HG03520 (cell line): ENCODE results near the gene BCL2.

Experiments used
- ATAC-seq: cut with Tn5 transposase; IDR thresholded peaks from one replicate; pipeline ENCODE4 v1.9.1; 2021; ENCODE audit warnings: mild to moderate bottlenecking, moderate library complexity; ENCODE audit not compliant: unreplicated experiment

Gene BCL2

DNA sequence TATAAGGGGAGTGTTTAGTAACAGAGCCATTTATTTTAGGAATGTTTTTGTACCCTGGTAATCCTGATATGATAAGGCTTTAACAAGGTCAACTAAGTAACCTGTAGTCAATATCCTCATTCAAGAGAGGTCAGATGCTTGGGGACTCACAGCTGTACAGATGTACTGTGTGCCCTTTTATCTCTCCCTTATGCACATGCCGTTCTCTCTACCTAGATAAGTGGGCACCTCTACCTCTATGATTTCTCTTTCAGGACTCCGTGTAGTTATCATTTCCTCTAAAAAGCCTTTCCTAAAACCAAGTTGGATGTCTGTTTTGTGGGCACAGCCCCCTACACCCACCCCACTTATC is 132.4 kb downstream of the BCL2 start:
- no peak for ATAC-seq

GRCh38 chr18:63186520-63187222 is 132.9 kb downstream of the BCL2 start:
- no peak for ATAC-seq

GRCh38 chr18:63185984-63186383 is 133.6 kb downstream of the BCL2 start:
- ATAC-seq = no peak

- ATAC-seq = no peak
These were observed 135.4 kb downstream of the BCL2 start for GRCh38 chr18:63183952-63184770.

- ATAC-seq = no peak
These were observed 136.2 kb downstream of the BCL2 start for GRCh38 chr18:63183378-63183777.

GRCh38 chr18:63182861-63183260 is 136.7 kb downstream of the BCL2 start:
- no peak for ATAC-seq

- ATAC-seq = no peak
These were observed 137.2 kb downstream of the BCL2 start for GRCh38 chr18:63182310-63182772.

DNA sequence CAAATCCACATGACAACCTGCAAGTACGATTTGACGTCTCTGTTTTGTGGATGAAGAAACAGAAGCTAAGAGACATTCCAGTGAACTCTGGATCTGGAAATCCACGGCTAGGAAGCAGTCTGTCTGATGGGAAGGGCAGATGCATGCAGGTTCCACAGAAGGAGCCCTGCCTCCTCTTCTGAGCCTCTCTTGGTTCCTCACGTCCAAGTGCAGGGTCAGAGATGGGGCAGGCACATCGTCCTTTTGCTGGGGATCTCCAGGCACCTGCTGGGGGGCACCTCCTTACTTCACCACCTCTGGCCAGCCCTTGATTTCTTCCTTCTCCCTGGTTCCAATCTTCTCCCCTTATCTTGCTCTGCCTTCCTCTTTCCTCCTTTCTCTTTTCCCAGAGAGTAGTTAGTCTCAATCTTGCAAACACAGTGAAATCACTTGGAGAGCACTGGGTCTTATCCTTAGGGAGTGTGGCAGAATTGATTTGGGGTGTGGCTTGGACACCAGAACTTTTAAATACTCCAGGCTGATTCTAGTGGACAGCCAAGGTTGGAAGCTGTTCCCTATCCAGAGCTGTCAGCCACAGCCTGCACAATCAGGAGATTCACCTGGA is 137.8 kb downstream of the BCL2 start:
- ATAC-seq = no peak

DNA sequence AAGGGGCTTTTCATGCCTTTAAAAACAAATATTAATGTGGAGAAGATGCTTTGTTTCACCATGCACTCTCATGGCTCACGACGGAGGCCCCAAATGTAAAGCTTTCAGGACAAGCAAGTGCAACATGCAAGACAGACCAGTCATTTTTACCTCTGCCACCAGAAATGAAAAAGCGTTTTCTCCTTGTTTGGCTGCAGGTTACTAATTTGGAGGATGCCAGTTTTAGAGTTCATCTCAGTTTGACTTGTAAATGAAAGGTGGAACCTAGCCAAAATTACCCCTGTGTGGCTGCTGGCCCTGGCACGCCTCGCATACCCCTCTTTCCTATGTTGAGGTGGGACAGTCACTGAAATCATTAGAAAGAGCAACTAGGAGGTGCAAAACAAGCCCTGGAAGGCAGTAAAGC is 138.6 kb downstream of the BCL2 start:
- peak; percentile 48 for ATAC-seq

DNA sequence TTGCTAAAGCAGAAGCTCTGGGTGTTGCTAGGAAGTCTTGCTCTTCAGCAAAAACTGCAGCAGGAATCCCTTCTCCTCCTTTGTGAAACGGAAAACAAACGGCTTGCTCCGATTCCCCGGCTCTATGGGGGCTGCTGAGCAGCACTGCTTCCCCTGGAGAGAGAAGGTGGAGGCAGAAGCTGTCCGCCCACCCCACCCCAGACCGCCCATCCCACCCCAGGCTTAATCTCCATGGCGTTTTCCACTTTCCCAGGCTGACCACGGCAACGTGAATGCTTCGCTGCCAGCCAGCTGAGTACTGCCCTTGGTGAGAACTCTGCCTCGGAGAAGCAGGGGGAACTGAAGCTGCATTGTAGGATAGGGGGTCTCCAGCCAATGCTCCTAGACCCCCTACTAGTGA is 139.2 kb downstream of the BCL2 start:
- ATAC-seq = no peak

DNA sequence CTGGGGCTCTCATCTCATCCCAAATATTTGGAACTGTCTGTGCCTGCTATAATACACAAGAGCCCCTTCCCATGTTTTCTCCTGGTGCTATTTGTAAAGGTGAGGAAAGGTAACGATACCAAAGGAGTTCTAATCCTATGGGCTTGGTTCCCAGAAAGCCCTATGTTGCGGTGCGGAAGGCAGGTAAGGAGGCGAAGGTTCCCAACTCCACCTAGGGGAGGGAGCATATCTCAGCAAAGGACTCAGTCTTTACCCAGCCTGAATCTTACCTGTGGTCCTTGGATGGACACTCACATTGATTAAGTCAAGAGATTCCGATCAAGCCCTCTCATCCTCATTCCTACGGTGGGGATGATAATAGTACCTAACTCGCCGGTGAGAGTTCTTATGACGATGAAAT is 140.1 kb downstream of the BCL2 start:
- ATAC-seq = no peak

DNA sequence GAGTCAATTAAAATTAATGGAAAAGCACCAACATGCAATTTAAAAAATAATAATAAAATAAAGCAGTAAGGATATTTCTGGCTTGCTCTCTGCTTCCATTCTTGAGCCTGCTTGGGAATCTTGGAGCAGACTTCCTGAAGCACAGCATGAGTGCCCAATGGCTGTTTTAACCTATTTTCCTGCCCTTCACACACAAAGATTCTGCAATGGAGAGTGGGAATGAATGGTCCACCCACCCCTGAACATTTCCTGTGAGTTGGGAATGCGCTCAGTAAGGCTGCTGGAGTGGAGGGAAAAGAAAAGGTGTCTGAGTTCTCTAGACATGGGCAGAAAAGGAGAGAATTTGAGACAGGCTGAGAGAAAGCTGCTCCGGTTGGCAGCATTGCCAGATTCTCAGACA is 140.6 kb downstream of the BCL2 start:
- no peak for ATAC-seq

- no peak for ATAC-seq
These were observed 141.4 kb downstream of the BCL2 start for GRCh38 chr18:63177919-63178821.

DNA sequence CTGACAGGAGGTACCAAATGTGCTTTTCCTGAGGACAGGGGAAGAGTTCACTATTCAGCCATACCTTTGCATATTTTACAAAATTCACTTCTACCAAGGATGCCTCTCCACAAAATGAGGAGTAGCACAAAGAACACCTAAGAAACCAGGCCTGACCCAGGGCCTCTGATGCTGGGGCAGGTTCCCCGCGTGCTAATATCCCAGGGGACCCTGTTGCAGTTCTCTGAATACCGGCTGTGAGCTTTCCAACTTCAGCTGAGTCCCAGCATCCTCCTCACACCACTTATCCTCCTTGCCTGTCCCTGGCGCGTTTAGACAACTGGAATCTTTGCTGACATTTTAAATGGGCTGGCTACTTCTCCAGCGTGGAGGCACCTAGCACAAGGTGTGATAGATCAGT is 142.3 kb downstream of the BCL2 start:
- ATAC-seq = no peak

- no peak for ATAC-seq
These were observed 144.3 kb downstream of the BCL2 start for GRCh38 chr18:63175264-63175663.

DNA sequence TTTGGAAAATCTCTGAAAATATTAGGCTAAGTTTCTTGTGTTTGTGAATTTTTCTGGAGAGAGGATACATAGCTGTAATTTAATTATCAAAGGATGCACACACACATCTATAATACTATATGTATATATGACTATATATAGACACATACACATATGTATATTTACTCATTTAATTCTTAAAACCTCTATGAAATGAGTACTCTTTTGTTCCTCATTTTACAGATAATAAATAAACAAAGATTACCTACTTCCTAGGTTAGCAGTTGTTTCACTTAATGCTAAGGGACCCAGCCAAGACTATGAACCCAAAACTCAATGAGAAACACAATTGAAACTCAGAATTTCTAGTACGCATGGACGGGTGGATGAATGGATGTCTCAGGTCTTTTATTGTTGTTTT is 145.6 kb downstream of the BCL2 start:
- no peak for ATAC-seq

- no peak for ATAC-seq
These were observed 149.7 kb downstream of the BCL2 start for GRCh38 chr18:63169853-63170252.

- ATAC-seq = no peak
These were observed 151.3 kb downstream of the BCL2 start for GRCh38 chr18:63168287-63168686.

- ATAC-seq = no peak
These were observed 153.4 kb downstream of the BCL2 start for GRCh38 chr18:63166142-63166541.

- ATAC-seq = no peak
These were observed 155.2 kb downstream of the BCL2 start for GRCh38 chr18:63164396-63164795.
